ENCODE data around the gene BCAS1.

- TF ChIP-seq, protein P1, sequence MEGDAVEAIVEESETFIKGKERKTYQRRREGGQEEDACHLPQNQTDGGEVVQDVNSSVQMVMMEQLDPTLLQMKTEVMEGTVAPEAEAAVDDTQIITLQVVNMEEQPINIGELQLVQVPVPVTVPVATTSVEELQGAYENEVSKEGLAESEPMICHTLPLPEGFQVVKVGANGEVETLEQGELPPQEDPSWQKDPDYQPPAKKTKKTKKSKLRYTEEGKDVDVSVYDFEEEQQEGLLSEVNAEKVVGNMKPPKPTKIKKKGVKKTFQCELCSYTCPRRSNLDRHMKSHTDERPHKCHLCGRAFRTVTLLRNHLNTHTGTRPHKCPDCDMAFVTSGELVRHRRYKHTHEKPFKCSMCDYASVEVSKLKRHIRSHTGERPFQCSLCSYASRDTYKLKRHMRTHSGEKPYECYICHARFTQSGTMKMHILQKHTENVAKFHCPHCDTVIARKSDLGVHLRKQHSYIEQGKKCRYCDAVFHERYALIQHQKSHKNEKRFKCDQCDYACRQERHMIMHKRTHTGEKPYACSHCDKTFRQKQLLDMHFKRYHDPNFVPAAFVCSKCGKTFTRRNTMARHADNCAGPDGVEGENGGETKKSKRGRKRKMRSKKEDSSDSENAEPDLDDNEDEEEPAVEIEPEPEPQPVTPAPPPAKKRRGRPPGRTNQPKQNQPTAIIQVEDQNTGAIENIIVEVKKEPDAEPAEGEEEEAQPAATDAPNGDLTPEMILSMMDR (IDR thresholded peaks at IDR 0.05; ENCODE audit: low read length), result no peak
- no peak for TF ChIP-seq EZH2 (IDR thresholded peaks at IDR 0.05; ENCODE audit: borderline replicate concordance, low read length)
Observed at GRCh38 chr20:53916173-53916512, 154.3 kb downstream of the BCAS1 start.
